Measurements from ENCODE around the gene SLC1A2. TPM values are rescaled to one million over a fixed set of nuclear protein-coding genes. Genes with fewer than 3 reads are reported as not detected.

The SLC1A2 gene
- polyA plus RNA-seq, 1 experiment, result 0.60 TPM

DNA sequence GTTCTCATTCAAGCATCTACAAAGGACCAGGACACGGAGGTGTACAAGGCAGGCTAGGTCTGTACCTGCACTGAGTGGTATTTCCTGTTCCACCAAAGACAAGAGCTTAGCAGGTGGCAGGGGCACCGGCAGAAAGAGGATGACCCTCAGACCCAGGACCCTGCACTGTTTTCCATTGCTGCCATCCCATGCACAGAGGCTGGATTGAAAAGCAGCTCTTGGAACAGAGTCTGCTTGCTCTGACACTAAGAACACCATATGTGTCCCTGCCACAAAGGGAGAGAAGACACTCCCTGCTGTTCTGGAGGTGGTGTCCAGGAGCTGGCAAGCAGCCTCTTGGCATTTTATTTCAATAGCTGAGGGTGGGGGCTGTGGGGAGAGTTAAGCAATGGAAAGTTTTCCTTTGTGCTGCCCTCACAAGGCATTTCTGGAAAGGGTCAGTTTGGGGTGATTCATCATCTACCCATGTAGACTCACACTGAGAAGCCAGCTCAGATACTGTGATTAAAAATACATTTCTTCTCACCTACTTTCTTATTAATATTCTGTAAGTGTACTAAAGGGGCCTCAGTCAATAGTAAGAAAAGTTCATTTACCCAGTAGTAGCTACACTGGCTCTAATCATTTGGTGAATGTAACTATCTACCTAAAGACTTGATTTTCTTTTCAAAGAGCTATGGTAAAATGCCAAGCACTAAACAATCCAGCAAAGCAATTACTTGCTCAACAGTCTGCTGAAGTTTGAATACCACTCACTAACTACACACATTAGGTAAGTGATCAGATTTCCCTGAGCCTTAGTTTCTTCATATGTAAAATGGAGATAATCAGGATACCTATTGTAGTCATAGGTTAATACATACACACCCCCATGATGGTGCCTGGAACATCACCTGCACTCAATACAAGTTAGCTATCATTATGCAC, 55.2 kb downstream of the SLC1A2 start:
- DNase-seq (ENCODE audit: low read depth), result peak; percentile 80
- ChIA-PET CTCF (interaction anchor here (0.9 to 1.6 kb wide), 8 partner anchors 10 to 224 kb away, joined by 3 to 7 read pairs (median 3); no protein-coding TSS in a partner anchor), POLR2A (interaction anchor here (1.1 kb wide), 1 partner anchor 17 kb away, joined by 7 read pairs; no protein-coding TSS in a partner anchor)
- Histone ChIP-seq H3K27me3 (ENCODE audit: control insufficient read depth, insufficient read depth, low read length) (no peaks in the 10 kb centered on the region), H3K36me3 (ENCODE audit: control insufficient read depth, insufficient read depth, low read length) (no peaks in the 10 kb centered on the region), H3K4me3 (ENCODE audit: low read depth, low read length) (no peak overlapping the region)
- TF ChIP-seq, protein P1, sequence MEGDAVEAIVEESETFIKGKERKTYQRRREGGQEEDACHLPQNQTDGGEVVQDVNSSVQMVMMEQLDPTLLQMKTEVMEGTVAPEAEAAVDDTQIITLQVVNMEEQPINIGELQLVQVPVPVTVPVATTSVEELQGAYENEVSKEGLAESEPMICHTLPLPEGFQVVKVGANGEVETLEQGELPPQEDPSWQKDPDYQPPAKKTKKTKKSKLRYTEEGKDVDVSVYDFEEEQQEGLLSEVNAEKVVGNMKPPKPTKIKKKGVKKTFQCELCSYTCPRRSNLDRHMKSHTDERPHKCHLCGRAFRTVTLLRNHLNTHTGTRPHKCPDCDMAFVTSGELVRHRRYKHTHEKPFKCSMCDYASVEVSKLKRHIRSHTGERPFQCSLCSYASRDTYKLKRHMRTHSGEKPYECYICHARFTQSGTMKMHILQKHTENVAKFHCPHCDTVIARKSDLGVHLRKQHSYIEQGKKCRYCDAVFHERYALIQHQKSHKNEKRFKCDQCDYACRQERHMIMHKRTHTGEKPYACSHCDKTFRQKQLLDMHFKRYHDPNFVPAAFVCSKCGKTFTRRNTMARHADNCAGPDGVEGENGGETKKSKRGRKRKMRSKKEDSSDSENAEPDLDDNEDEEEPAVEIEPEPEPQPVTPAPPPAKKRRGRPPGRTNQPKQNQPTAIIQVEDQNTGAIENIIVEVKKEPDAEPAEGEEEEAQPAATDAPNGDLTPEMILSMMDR (IDR thresholded peaks at IDR 0.05; ENCODE audit: insufficient read depth, low read depth, low read length), result no peak

DNA sequence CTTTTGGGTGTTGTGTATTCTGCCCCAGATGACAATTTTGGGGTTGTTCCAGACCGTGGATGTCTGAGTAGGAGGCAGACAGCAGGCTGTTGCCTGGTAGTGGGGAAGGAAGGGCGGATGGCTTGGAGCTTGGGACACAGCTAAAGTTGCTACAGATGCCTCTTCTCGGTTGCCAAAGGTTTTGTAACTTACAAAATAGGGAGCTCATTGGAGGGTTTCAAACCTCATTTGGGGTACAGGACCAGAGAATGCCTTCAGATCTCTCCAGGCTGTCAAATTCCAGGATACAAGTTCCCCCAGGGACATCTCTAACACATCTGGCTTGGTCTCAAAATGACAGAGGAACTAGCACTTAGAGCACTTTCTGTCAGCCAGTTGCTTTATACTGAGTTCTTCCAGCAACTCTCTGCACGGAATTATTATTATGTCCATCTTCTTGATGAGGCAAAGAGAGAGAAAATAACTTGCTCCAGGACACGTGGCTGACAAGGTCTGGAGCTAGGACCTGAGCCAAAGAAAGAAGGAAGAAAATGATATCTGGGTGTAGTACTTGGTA, 56.0 kb downstream of the SLC1A2 start:
- CTCF ChIA-PET, result interaction anchor here (0.9 to 1.6 kb wide), 5 partner anchors 11 to 223 kb away, joined by 3 to 7 read pairs (median 3); no protein-coding TSS in a partner anchor
- POLR2A ChIA-PET, result interaction anchor here (0.6 to 1.1 kb wide), 2 partner anchors 16 to 144 kb away, joined by 3 to 7 read pairs; no protein-coding TSS in a partner anchor
- TF ChIP-seq, protein P1 (IDR thresholded peaks at IDR 0.05; ENCODE audit: insufficient read depth, low read depth, low read length), result no peak
- H3K36me3 ChIP-seq (ENCODE audit: control insufficient read depth, insufficient read depth, low read length), result no peaks in the 10 kb centered on the region
- no peaks in the 10 kb centered on the region for H3K27me3 ChIP-seq (ENCODE audit: control insufficient read depth, insufficient read depth, low read length)
- DNase-seq (ENCODE audit: low read depth), result no peak
- H3K4me3 ChIP-seq (ENCODE audit: low read depth, low read length), result no peak overlapping the region

DNA sequence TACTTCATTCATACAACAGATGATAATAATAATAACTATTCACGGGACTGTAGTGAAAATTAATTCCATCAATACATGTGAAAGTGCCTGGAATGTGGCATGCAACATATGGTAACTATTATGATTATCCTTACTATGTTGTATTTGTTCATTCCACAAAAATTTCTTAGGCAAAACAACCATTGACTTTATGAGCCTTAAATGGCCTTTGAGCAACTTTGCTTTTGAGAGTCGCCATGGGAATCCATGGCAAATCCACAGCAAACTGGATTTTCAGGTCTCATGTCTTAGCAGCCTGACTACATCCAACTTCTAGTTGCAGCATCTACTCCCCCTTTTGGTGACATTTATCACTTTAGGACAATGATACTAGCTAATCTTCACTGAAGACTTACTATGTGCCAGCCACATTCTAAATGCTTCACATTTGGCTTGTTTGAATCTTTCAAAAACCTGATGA, 56.8 kb downstream of the SLC1A2 start:
- ChIA-PET CTCF (interaction anchor here (0.8 to 1.2 kb wide), 2 partner anchors 29 to 73 kb away, joined by 3 read pairs; no protein-coding TSS in a partner anchor), POLR2A (no interaction called here)
- Histone ChIP-seq H3K27me3 (ENCODE audit: control insufficient read depth, insufficient read depth, low read length) (no peaks in the 10 kb centered on the region), H3K4me3 (ENCODE audit: low read depth, low read length) (no peak overlapping the region), H3K36me3 (ENCODE audit: control insufficient read depth, insufficient read depth, low read length) (no peaks in the 10 kb centered on the region)
- DNase-seq (ENCODE audit: low read depth), result peak; percentile 74
- TF ChIP-seq, protein P1 (IDR thresholded peaks at IDR 0.05; ENCODE audit: insufficient read depth, low read depth, low read length), result peak; percentile 30

DNA sequence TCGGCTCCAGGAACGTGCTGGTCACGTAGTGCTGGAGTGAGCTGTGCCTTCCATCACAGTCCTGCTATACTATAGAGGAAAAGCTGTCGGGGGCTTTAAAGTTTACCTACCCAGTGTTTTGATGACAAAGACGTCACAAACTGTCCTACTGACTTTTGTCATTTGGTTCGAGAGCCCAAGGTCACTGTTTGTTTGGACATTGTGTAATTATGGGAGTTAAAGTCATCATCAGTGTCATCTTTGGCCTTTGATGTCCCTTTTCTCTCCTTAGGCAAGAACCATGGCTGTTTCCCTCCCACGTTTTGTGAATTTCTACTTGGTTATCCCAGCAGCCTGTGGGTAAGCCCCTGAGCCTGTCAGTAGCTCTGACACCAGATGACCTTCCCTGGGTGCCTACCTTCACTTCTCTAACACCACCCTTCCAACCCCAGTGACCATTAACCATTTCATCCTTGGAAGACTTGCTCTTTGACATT, 59.3 kb downstream of the SLC1A2 start:
- H3K4me3 ChIP-seq (ENCODE audit: low read depth, low read length), result no peak overlapping the region
- ChIA-PET CTCF (interaction anchor here (0.8 to 1.3 kb wide), 3 partner anchors 13 to 25 kb away, joined by 3 read pairs; no protein-coding TSS in a partner anchor), POLR2A (no interaction called here)
- no peaks in the 10 kb centered on the region for H3K36me3 ChIP-seq (ENCODE audit: control insufficient read depth, insufficient read depth, low read length)
- H3K27me3 ChIP-seq (ENCODE audit: control insufficient read depth, insufficient read depth, low read length), result no peaks in the 10 kb centered on the region
- no peak for DNase-seq (ENCODE audit: low read depth)
- TF ChIP-seq, protein P1 (IDR thresholded peaks at IDR 0.05; ENCODE audit: insufficient read depth, low read depth, low read length), result no peak
